GM23248 (cell line): ENCODE data around the gene VASP. TPM values are rescaled to one million over a fixed set of nuclear protein-coding genes. Genes with fewer than 3 reads are reported as not detected.

Experiments used
- DNase-seq: peaks from one replicate; pipeline ENCODE4 v3.0.0-alpha.2; 2015
- H2AFZ ChIP-seq: fragments of 200-600 bp; sonication (generic); 2 replicates; pipeline ENCODE4 v1.6.1; 2016; ENCODE audit warnings: antibody characterized with exemption
- H3F3A ChIP-seq: fragments of 200-600 bp; sonication (generic); 2 replicates; pipeline ENCODE4 v1.6.1; 2016; ENCODE audit warnings: mild to moderate bottlenecking, antibody characterized with exemption, mixed run types; ENCODE audit not compliant: insufficient read depth
- H3K27ac ChIP-seq: fragments of 200-600 bp; sonication (generic); 2 replicates; pipeline ENCODE4 v1.5.1; 2016; ENCODE audit warnings: mild to moderate bottlenecking
- H3K27me3 ChIP-seq: fragments of 200-600 bp; sonication (generic); replicated peaks from 2 replicates; pipeline ENCODE4 v1.6.1; 2016; ENCODE audit warnings: mild to moderate bottlenecking; ENCODE audit not compliant: insufficient read depth
- H3K36me3 ChIP-seq: fragments of 200-600 bp; sonication (generic); 2 replicates; pipeline ENCODE4 v1.6.1; 2016; ENCODE audit warnings: low read depth, mild to moderate bottlenecking
- H3K4me1 ChIP-seq: fragments of 200-600 bp; sonication (generic); 2 replicates; pipeline ENCODE4 v1.6.1; 2016; ENCODE audit warnings: mild to moderate bottlenecking; ENCODE audit not compliant: insufficient read depth
- H3K4me2 ChIP-seq: fragments of 200-600 bp; sonication (generic); one replicate; pipeline ENCODE4 v1.6.1; 2016; ENCODE audit warnings: mild to moderate bottlenecking; ENCODE audit not compliant: unreplicated experiment
- H3K4me3 ChIP-seq: fragments of 200-600 bp; sonication (generic); 2 replicates; pipeline ENCODE4 v1.5.1; 2016; ENCODE audit warnings: mild to moderate bottlenecking
- H3K79me2 ChIP-seq: fragments of 200-600 bp; sonication (generic); 2 replicates; pipeline ENCODE4 v1.6.1; 2016; ENCODE audit warnings: mild to moderate bottlenecking; ENCODE audit not compliant: insufficient read depth
- H3K9ac ChIP-seq: fragments of 200-600 bp; sonication (generic); 2 replicates; pipeline ENCODE4 v1.6.1; 2016; ENCODE audit warnings: mild to moderate bottlenecking
- H3K9me2 ChIP-seq: fragments of 200-600 bp; sonication (generic); 2 replicates; pipeline ENCODE4 v1.6.1; 2016; ENCODE audit warnings: mixed run types, mild to moderate bottlenecking, moderate library complexity; ENCODE audit not compliant: insufficient read depth
- H3K9me3 ChIP-seq: fragments of 200-600 bp; sonication (generic); one replicate; pipeline ENCODE4 v1.6.1; 2017; ENCODE audit warnings: low read depth
- H4K20me1 ChIP-seq: fragments of 200-600 bp; sonication (generic); 2 replicates; pipeline ENCODE4 v1.6.0; 2016; ENCODE audit not compliant: insufficient read depth
- EZH2 ChIP-seq: fragments of 200-600 bp; sonication (generic); IDR thresholded peaks from 2 replicates; pipeline ENCODE4 v1.6.1; 2018; ENCODE audit warnings: antibody characterized with exemption, mild to moderate bottlenecking; ENCODE audit not compliant: insufficient read depth, poor library complexity, severe bottlenecking
- EZH2phosphoT487 ChIP-seq: fragments of 200-600 bp; sonication (generic); IDR thresholded peaks from 2 replicates; pipeline ENCODE4 v1.6.1; 2018; ENCODE audit warnings: antibody characterized with exemption, moderate library complexity, mild to moderate bottlenecking, low read depth; ENCODE audit not compliant: insufficient read depth
- WGBS, 2 experiments: methylation state at CpG; one replicate each; pipeline ENCODE4 v1.1.6; 2015 to 2017; ENCODE audit warnings: low lambda C conversion rate in 2 of 2, low coverage in 1 of 2; ENCODE audit errors: missing lambda C conversion rate in 2 of 2; 5-methylcytosine and 5-hydroxymethylcytosine counted together
- in situ Hi-C: fragments of 300-500 bp; cut with MboI; formaldehyde crosslinking; loops from 2 replicates; pipeline ENCODE4 v1.15.0; 2020
- polyA plus RNA-seq: library from polyadenylated mRNA; unstranded; fragments of >200 nt; fragmentation: Nextera tagmentation; extraction: Ambion mirVana; gene quantifications from 2 replicates; pipeline ENCODE4 v1.2.1, GENCODE V29; 2016
- total RNA-seq: library from RNA; depleted of rRNA; stranded (reverse); fragments of >200 nt; shearing (Covaris generic); gene quantifications from 2 replicates; pipeline ENCODE4 v1.2.3, GENCODE V29; 2014

VASP gene
- total and polyA plus RNA-seq, 2 experiments from 2014 or later = 31.9 to 135 TPM

- H3K79me2 ChIP-seq = peaks cover 25% of the 10 kb centered on the region; the same call in 1 of the 2 replicates
- no peak overlapping the region for H3K27ac ChIP-seq
- H3K9me3 ChIP-seq = no peaks in the 10 kb centered on the region
- no peaks in the 10 kb centered on the region for H3K9me2 ChIP-seq
- WGBS, 2 experiments = 84 to 85% methylated on average over 28 of the region's 28 CpGs
- peaks cover 13% of the 10 kb centered on the region; the same call in 1 of the 2 replicates for H3K4me1 ChIP-seq
- DNase-seq = peak; percentile 37
- no peak overlapping the region for H3K9ac ChIP-seq
- H3K4me2 ChIP-seq = no peak overlapping the region
- in situ Hi-C loops = loop anchor here (5.0 kb wide), 1 partner anchor 33 kb away; no protein-coding TSS in a partner anchor
- H4K20me1 ChIP-seq = no peaks in the 10 kb centered on the region
- no peak overlapping the region for H2AFZ ChIP-seq
- H3K36me3 ChIP-seq = no peaks in the 10 kb centered on the region
- peaks cover 36% of the 10 kb centered on the region for H3F3A ChIP-seq
- H3K4me3 ChIP-seq = no peak overlapping the region
- no peak for TF ChIP-seq EZH2
- H3K27me3 ChIP-seq = no peaks in the 10 kb centered on the region
Measured at GRCh38 chr19:45474606-45475521, 32.4 kb upstream of the VASP start.

GRCh38 chr19:45475537-45476291 is 31.6 kb upstream of the VASP start:
- Histone ChIP-seq H2AFZ (no peak overlapping the region), H3K9me3 (no peaks in the 10 kb centered on the region), H3K27me3 (no peaks in the 10 kb centered on the region), H3K27ac (no peak overlapping the region), H3K4me3 (no peak overlapping the region), H3K9ac (no peak overlapping the region), H3F3A (peaks cover 36% of the 10 kb centered on the region), H3K9me2 (no peaks in the 10 kb centered on the region), H3K36me3 (no peaks in the 10 kb centered on the region), H4K20me1 (no peaks in the 10 kb centered on the region), H3K4me1 (peaks cover 5% of the 10 kb centered on the region; the same call in 1 of the 2 replicates), H3K4me2 (no peak overlapping the region), H3K79me2 (peaks cover 16% of the 10 kb centered on the region; the same call in 1 of the 2 replicates)
- whole genome bisulfite sequencing, 2 experiments = 95 to 98% methylated on average over 6 of the region's 6 CpGs
- DNase-seq = peak; percentile 41
- TF ChIP-seq EZH2phosphoT487 (no peak), EZH2 (no peak)
- in situ Hi-C loops = loop anchor here (5.0 kb wide), 1 partner anchor 33 kb away; no protein-coding TSS in a partner anchor

- DNase-seq = peak; percentile 10
- in situ Hi-C loops = loop anchor here (5.0 kb wide), 1 partner anchor 34 kb away; no protein-coding TSS in a partner anchor
- Histone ChIP-seq H2AFZ (no peak overlapping the region), H3K9me2 (no peaks in the 10 kb centered on the region), H3K4me2 (no peak overlapping the region), H3K4me1 (peaks cover 5% of the 10 kb centered on the region; the same call in 1 of the 2 replicates), H3K9ac (no peak overlapping the region), H3K36me3 (no peaks in the 10 kb centered on the region), H3F3A (peaks cover 36% of the 10 kb centered on the region), H3K4me3 (no peak overlapping the region), H3K27ac (no peak overlapping the region), H3K9me3 (no peaks in the 10 kb centered on the region), H3K27me3 (no peaks in the 10 kb centered on the region), H3K79me2 (0 out of 2 replicates have a peak, but pooled peaks cover 13% of the 10 kb centered on the region), H4K20me1 (no peaks in the 10 kb centered on the region)
- WGBS, 2 experiments = 60 to 62% methylated on average over 5 of the region's 5 CpGs
- no peak for TF ChIP-seq EZH2phosphoT487
- TF ChIP-seq EZH2 = no peak
Measured at GRCh38 chr19:45476304-45476703, 31.0 kb upstream of the VASP start.

- H3K27ac ChIP-seq = no peak overlapping the region
- 43 to 52% methylated on average over 3 to 5 of the region's 5 CpGs for WGBS, 2 experiments
- H3K9me2 ChIP-seq = no peaks in the 10 kb centered on the region
- TF ChIP-seq EZH2 (no peak), EZH2phosphoT487 (no peak)
- H3K4me3 ChIP-seq = no peak overlapping the region
- H3K36me3 ChIP-seq = no peaks in the 10 kb centered on the region
- no peaks in the 10 kb centered on the region for H3K9me3 ChIP-seq
- no peaks in the 10 kb centered on the region for H3K27me3 ChIP-seq
- H3F3A ChIP-seq = peaks cover 36% of the 10 kb centered on the region
- in situ Hi-C loops = loop anchor here (5.0 kb wide), 1 partner anchor 35 kb away; no protein-coding TSS in a partner anchor
- H2AFZ ChIP-seq = no peak overlapping the region
- DNase-seq = peak; percentile 17
- peak overlapping the region; percentile 96 for H3K4me2 ChIP-seq
- no peaks in the 10 kb centered on the region for H4K20me1 ChIP-seq
- H3K4me1 ChIP-seq = peaks cover 5% of the 10 kb centered on the region; the same call in 1 of the 2 replicates
- no peak overlapping the region for H3K9ac ChIP-seq
- 0 out of 2 replicates have a peak, but pooled peaks cover 8% of the 10 kb centered on the region for H3K79me2 ChIP-seq
Measured at GRCh38 chr19:45477186-45477585, 30.1 kb upstream of the VASP start.
